OCI-LY3 (cell line): ENCODE results near the gene IL17RD.

Source experiments
- H2AFZ ChIP-seq: fragments of 200-600, 300-600 bp; shearing (Covaris generic); 2 replicates; pipeline ENCODE4 v1.6.0; 2014; ENCODE audit warnings: antibody characterized with exemption, low read depth, low read length
- H3K27ac ChIP-seq: fragments of 200-600, 300-600 bp; sonication (generic); 2 replicates; pipeline ENCODE4 v1.5.1; 2014; ENCODE audit warnings: mild to moderate bottlenecking, low read length, moderate library complexity, mixed read lengths
- H3K27me3 ChIP-seq: fragments of 200-600, 300-600 bp; sonication (generic); 2 replicates; pipeline ENCODE4 v1.6.1; 2014; ENCODE audit warnings: low read depth, low read length, mixed read lengths
- H3K36me3 ChIP-seq: fragments of 200-600, 300-600 bp; sonication (generic); replicated peaks from 2 replicates; pipeline ENCODE3; 2014; ENCODE audit warnings: low read depth, low read length, mixed read lengths
- H3K4me1 ChIP-seq: fragments of 300-600, 200-600 bp; sonication (generic); 2 replicates; pipeline ENCODE4 v1.6.1; 2014; ENCODE audit warnings: low read length, mixed read lengths
- H3K4me2 ChIP-seq: fragments of 200-600, 300-600 bp; sonication (generic); 2 replicates; pipeline ENCODE4 v1.6.1; 2014; ENCODE audit warnings: low read length, mixed read lengths
- H3K4me3 ChIP-seq: fragments of 300-600, 200-600 bp; sonication (generic); 2 replicates; pipeline ENCODE4 v1.5.1; 2014; ENCODE audit warnings: antibody characterized with exemption, mild to moderate bottlenecking, low read length, moderate library complexity
- H3K79me2 ChIP-seq: fragments of 300-600, 200-600 bp; shearing (Covaris generic); 2 replicates; pipeline ENCODE4 v1.6.1; 2014; ENCODE audit warnings: mild to moderate bottlenecking, low read length, mixed read lengths
- H3K9ac ChIP-seq: fragments of 300-600, 200-600 bp; shearing (Covaris generic); 2 replicates; pipeline ENCODE4 v1.6.0; 2014; ENCODE audit warnings: mild to moderate bottlenecking, low read length, moderate library complexity
- H3K9me3 ChIP-seq: fragments of 200-600, 300-600 bp; shearing (Covaris generic); 2 replicates; pipeline ENCODE4 v1.6.1; 2014; ENCODE audit warnings: low read length, mixed read lengths; ENCODE audit not compliant: insufficient read depth
- H4K20me1 ChIP-seq: fragments of 200-600, 300-600 bp; sonication (generic); 2 replicates; pipeline ENCODE4 v1.6.1; 2016; ENCODE audit warnings: low read length, mixed read lengths; ENCODE audit not compliant: insufficient read depth
- EZH2phosphoT487 ChIP-seq: fragments of 200-600 bp; shearing (Covaris generic); IDR thresholded peaks from 2 replicates; pipeline ENCODE4 v1.6.1; 2018; ENCODE audit warnings: antibody characterized with exemption, mixed run types, low read depth
- TF ChIP-seq, protein P1 (sequence below): fragments of 200-600, 300-600 bp; sonication (generic); IDR thresholded peaks from 2 replicates; pipeline ENCODE4 v1.5.1; 2014; ENCODE audit warnings: antibody characterized with exemption, low read length, low read depth

Gene IL17RD

DNA sequence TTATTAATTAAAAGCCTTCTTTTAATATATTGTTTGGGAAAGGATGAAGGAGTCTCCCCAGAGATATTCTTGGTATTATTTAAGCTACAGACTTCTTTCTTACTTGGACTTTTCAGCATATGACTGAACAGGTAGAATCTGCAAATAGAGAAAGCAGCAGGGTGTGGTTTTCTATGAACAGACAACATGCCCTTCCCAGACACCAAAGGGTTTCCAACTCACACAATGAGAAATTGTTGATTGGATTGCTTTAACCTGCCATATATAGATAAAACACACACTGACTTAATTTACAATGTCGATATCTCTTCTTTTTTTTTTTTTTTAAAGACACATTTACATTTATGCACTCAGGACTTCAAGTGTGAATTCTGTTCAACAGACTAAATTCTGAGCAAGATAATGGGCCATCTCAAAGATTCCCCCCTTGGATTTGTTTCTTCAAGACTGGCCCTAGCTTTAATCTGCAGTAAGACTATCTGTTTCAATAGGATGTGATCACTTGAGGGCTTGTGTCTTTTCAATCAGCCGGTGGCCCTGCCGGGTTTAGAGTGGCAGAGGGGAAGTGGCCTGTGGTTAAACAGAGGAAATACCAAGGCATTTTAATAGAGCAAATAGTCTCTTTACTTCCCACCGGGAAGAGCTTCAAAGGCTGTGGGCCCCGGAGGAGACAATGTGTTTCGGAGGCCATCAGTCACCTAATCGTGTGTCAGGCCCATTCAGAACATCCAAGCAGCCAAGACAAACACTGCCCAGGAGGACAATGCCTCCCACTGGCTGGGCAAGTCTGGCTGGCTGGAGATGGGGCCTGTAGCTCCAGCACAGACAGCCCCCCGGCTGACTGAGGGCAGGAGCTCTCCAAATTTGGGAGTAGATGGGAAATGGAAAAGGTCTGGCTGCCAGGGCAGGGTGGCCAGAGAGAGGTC, 6.1 kb downstream of the IL17RD start:
- no peak overlapping the region for H3K4me2 ChIP-seq

DNA sequence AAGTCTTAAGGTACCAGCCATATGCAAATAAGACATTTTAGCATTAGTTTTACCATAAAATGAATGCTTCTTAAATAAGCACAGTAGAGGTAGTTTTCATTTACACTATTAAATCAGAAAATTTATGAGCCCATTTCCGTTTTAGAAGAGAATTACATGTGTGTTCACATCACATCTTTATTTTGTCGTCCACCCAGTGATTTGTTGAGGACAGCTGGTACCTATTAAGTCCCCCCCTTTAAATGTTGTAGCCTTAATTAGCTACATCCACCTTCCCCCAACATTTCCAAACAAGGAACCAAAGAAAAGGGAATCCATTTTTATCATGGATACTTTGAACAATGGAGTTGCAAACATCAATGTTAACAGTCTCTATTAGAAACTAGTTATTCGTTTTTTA, 6.8 kb downstream of the IL17RD start:
- Histone ChIP-seq H3K9me3 (no peaks in the 10 kb centered on the region), H3K36me3 (no peaks in the 10 kb centered on the region), H3K27me3 (peaks cover 43% of the 10 kb centered on the region), H3K9ac (no peak overlapping the region), H3K27ac (no peak overlapping the region), H3K4me2 (no peak overlapping the region), H4K20me1 (no peaks in the 10 kb centered on the region), H2AFZ (no peak overlapping the region), H3K79me2 (no peaks in the 10 kb centered on the region), H3K4me1 (no peaks in the 10 kb centered on the region), H3K4me3 (no peak overlapping the region)
- TF ChIP-seq, protein P1, sequence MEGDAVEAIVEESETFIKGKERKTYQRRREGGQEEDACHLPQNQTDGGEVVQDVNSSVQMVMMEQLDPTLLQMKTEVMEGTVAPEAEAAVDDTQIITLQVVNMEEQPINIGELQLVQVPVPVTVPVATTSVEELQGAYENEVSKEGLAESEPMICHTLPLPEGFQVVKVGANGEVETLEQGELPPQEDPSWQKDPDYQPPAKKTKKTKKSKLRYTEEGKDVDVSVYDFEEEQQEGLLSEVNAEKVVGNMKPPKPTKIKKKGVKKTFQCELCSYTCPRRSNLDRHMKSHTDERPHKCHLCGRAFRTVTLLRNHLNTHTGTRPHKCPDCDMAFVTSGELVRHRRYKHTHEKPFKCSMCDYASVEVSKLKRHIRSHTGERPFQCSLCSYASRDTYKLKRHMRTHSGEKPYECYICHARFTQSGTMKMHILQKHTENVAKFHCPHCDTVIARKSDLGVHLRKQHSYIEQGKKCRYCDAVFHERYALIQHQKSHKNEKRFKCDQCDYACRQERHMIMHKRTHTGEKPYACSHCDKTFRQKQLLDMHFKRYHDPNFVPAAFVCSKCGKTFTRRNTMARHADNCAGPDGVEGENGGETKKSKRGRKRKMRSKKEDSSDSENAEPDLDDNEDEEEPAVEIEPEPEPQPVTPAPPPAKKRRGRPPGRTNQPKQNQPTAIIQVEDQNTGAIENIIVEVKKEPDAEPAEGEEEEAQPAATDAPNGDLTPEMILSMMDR = no peak
- TF ChIP-seq EZH2phosphoT487 = no peak

More for the DNA sequence above, 6.1 kb downstream of the IL17RD start:
- peaks cover 45% of the 10 kb centered on the region for H3K27me3 ChIP-seq
- H3K4me3 ChIP-seq = no peak overlapping the region
- H3K36me3 ChIP-seq = no peaks in the 10 kb centered on the region
- H3K27ac ChIP-seq = no peak overlapping the region
- H3K79me2 ChIP-seq = no peaks in the 10 kb centered on the region
- no peaks in the 10 kb centered on the region for H3K9me3 ChIP-seq
- H3K4me1 ChIP-seq = peaks cover 2% of the 10 kb centered on the region; the same call in 1 of the 2 replicates
- H4K20me1 ChIP-seq = no peaks in the 10 kb centered on the region
- no peak overlapping the region for H3K9ac ChIP-seq
- TF ChIP-seq, protein P1 = no peak
- no peak for TF ChIP-seq EZH2phosphoT487
- no peak overlapping the region for H2AFZ ChIP-seq

- Histone ChIP-seq H3K9ac (no peak overlapping the region), H3K4me3 (no peak overlapping the region), H2AFZ (no peak overlapping the region), H4K20me1 (no peaks in the 10 kb centered on the region), H3K79me2 (no peaks in the 10 kb centered on the region), H3K36me3 (no peaks in the 10 kb centered on the region), H3K4me1 (no peaks in the 10 kb centered on the region), H3K27me3 (peaks cover 35% of the 10 kb centered on the region), H3K27ac (no peak overlapping the region), H3K4me2 (no peak overlapping the region), H3K9me3 (no peaks in the 10 kb centered on the region)
- TF ChIP-seq, protein P1 = no peak
- TF ChIP-seq EZH2phosphoT487 = no peak
Measured at GRCh38 chr3:57157545-57157944, 7.6 kb downstream of the IL17RD start.

- Histone ChIP-seq H3K79me2 (no peaks in the 10 kb centered on the region), H3K4me2 (peak overlapping the region; percentile 17; the same call in 1 of the 2 replicates), H3K4me1 (no peaks in the 10 kb centered on the region), H3K9me3 (no peaks in the 10 kb centered on the region), H2AFZ (no peak overlapping the region), H3K9ac (no peak overlapping the region), H3K27ac (no peak overlapping the region), H4K20me1 (no peaks in the 10 kb centered on the region), H3K4me3 (no peak overlapping the region), H3K27me3 (peaks cover 29% of the 10 kb centered on the region), H3K36me3 (no peaks in the 10 kb centered on the region)
- TF ChIP-seq, protein P1 = no peak
- no peak for TF ChIP-seq EZH2phosphoT487
Measured at GRCh38 chr3:57155310-57155643, 9.9 kb downstream of the IL17RD start.
